Brain pericyte (primary cell): ENCODE measurements around the gene CCDC106.
A peak's percentile ranks its signal among the peaks of the same experiment; 100 is the strongest.

Experiments
- DNase-seq: peaks from one replicate; pipeline ENCODE4 v3.0.0-alpha.2; 2012; ENCODE audit warnings: low read depth, low spot score

Gene CCDC106

GRCh38 chr19:55647732-55648584 is at the start of gene CCDC106:
Gene CCDC106 (plus strand): TSS chr19:55648212. CDS start chr19:55649047, 835 bp downstream.
- DNase-seq, result no peak

- peak; percentile 92 for DNase-seq
Measured at GRCh38 chr19:55598719-55599467, 49.1 kb upstream of the CCDC106 start.

GRCh38 chr19:55599468-55599841 is 48.6 kb upstream of the CCDC106 start, which contains the start of gene FIZ1:
Gene FIZ1 (minus strand): TSS chr19:55599517. CDS start chr19:55597865, 1,652 bp downstream.
- peak; percentile 98 for DNase-seq

DNA sequence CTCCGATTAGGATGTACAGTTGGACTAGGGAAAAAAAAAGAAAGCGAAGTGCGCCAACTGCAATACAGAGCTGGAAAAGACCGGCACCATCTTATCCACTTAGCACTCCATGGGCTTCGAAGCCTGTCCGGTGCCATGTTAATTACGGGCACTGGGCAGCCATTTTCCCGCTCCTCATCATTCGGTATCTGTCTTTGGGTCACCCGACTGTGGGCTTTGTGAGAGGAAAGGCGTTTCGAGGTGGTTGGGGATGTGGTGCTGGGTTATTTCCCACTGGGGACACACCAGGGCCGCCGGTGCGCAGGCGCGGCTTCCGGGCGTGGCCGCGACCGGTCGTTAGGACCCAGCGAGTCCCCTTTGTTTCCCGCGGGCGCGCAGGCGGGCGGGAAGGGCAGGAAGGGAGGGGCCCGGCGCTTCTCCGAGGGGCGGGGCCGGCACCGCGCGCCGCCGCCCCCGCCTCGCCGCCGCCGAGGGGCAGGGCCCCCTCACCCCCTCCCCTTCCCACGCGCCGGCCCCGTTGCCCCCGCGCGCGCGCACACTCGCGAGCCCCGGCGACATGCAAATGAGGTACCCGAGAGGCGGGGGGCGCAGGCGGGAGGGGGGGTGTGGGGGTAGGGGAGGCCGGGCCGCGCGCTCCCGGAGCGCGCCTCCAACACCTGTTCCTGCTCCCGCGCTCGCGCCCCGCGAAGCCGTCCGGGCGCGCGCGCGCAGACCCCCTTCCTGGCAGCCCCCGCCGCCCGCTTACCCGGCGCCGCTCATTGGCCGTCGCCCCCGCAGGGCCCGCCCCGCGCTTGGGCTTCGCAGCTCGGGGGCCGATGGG is 48.0 kb upstream of the CCDC106 start, which contains the start of gene ZNF524:
ZNF524 (plus strand) TSS at position 447 of the 820 bp plus-strand sequence. CDS start 1,825 bp downstream, outside the sequence.
- DNase-seq, result no peak

- DNase-seq, result no peak
Measured at GRCh38 chr19:55600662-55601028, 47.4 kb upstream of the CCDC106 start.

DNA sequence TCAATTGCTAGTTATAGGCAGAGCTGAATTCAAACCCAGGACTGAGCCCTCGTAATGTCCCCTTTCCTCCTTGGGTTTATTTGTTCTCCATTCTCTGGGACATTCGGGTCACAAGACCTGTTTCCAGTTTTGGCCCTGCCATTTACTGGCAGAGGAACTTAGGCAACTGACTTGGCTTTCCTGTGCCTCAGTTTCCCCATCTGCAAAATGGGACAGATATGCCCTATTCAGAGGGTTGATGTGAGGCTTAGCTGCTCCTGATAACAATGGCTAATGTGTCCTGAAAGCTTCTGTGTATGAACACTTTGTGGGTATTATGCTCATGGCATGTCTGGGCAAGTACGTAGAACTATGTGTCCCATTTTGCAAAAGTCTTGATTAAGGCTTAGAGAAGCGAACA is 46.9 kb upstream of the CCDC106 start:
- no peak for DNase-seq

DNA sequence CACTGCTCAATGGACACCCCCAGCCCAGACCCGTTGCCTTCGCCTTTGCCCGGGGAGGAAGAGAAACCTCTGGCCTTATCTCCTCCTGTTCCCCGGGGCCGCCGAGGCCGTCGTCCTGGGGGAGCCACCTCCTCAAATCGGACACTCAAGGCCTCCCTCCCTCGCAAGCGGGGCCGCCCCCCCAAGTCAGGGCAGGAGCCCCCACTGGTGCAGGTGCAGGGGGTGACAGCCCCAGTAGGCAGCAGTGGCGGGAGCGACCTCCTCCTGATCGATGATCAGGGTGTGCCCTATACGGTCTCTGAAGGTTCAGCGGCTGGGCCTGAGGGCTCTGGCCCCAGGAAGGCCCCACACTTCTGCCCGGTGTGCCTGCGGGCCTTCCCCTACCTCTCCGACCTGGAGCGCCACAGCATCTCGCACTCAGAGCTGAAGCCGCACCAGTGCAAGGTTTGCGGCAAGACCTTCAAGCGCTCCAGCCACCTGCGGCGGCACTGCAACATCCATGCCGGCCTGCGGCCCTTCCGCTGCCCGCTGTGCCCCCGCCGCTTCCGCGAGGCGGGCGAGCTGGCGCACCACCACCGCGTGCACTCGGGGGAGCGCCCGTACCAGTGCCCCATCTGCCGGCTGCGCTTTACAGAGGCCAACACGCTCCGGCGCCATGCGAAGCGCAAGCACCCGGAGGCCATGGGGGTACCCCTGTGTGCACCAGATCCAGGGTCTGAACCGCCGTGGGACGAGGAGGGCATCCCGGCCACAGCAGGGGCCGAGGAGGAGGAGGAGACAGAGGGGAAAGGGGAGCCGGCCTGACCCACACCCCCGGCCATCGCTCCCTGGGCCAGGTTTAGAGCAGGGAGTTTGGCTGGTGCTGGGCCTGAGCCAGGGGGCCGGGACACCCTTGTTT is 45.7 kb upstream of the CCDC106 start:
- DNase-seq, result no peak

DNA sequence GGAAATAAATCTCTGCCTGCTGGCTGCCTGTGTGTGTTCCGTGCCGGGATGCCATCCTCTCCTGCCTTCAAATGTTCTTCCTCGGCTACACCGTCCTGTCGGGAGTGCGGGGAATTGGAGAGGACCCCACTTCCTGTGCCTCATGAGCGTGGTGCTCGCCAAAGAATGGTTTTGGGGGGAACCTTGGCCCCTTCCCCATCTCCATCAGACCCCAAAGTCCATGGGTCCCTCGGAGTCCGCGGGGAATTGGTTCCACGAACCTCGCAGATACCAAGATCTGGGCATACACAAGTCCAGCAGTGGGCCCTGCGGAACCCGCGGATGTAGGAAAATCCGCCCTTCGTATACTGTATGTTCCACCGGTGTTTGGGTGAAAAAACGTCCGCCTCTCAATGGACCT is 44.9 kb upstream of the CCDC106 start:
- no peak for DNase-seq

- DNase-seq, result no peak
Measured at GRCh38 chr19:55603581-55604292, 44.3 kb upstream of the CCDC106 start.

DNA sequence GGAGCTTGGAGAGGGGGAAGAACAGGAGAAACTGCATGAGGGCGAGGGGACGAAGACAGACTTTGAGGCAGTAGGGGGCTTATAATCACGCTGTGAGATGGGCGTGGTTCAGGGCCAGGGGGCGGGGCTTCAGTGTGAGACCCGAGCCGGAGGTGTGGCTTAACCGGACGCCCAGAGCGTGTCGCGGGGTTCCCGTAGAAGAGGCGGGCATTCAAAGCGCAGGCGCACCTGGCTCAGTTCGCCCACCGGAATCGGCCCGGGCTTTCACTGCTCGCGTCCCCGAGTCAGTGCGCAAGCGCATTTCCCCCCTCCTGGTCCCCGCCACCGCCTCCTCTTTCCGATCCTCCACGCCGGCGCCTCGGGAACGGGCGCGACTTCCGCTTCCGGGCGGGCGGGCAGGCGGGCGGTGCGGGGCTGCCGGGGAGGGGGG is 42.8 kb upstream of the CCDC106 start:
- DNase-seq, result peak; percentile 96

GRCh38 chr19:55605637-55606470 is 42.2 kb upstream of the CCDC106 start, which contains the start of gene ZNF865:
Gene ZNF865 (plus strand): TSS chr19:55605647. CDS start chr19:55613619, 7,972 bp downstream.
- peak; percentile 50 for DNase-seq

GRCh38 chr19:55606471-55606787 is 41.6 kb upstream of the CCDC106 start:
- DNase-seq, result no peak

GRCh38 chr19:55606817-55607216 is 41.2 kb upstream of the CCDC106 start:
- DNase-seq, result no peak

DNA sequence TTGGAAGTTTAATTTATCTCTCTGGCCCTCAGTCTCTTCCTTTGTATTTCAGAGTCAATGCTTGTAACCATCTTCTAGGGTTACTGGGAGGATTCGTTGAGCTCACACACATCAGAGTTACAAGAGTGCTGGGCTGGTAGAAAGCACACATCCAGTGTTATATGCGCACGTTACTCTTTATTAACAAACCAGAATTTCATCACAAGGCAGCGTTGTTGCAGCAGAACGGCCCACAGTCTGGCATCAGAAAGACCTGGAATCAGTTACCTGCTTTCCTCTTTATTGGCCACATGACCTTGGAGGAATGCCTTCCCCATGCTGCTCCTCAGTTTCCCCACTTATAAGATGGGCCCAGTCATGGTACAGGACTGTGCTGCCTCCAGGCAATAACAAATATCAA is 38.7 kb upstream of the CCDC106 start:
- no peak for DNase-seq

- DNase-seq, result no peak
Measured at GRCh38 chr19:55611300-55611982, 36.6 kb upstream of the CCDC106 start.

DNA sequence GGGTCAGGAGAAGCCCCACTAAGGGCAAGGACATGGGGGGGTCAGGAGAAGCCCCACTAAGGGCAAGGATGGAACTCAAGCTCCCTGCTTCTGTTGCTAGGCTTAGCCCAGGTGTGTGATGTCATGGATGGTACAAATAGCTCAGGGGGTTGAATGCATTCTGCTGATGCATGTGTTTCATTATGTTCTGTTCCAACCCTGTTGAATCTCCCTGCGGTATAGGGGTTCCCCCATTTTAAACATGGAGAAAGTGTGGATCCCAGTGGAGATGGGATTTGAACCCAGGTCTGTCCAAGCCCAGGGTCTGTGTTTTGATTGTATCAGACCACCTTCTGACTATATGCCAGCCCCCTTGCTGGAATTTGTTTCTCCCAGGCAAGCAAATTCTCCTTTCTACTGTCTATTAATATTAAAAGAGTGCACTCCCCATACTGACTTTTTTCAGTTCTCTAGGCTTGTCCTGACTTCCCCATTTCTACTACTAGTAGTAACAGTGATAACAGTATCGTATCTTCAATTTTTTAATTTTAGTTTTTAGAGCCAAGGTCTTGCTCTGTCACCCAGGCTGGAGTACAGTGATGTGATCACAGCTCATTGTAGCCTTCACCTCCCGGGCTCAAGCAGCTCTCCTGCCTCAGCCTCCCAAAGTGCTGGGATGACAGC is 35.9 kb upstream of the CCDC106 start:
- no peak for DNase-seq

- DNase-seq, result no peak
Measured at GRCh38 chr19:55613396-55613795, 34.6 kb upstream of the CCDC106 start.
